Measurements from ENCODE around the gene UCK2. TPM values are rescaled to one million over a fixed set of nuclear protein-coding genes. Genes with fewer than 3 reads are reported as not detected.

UCK2 gene
- total RNA-seq, 2 donors from 2014 or later = 39.6 to 69.0 TPM

DNA sequence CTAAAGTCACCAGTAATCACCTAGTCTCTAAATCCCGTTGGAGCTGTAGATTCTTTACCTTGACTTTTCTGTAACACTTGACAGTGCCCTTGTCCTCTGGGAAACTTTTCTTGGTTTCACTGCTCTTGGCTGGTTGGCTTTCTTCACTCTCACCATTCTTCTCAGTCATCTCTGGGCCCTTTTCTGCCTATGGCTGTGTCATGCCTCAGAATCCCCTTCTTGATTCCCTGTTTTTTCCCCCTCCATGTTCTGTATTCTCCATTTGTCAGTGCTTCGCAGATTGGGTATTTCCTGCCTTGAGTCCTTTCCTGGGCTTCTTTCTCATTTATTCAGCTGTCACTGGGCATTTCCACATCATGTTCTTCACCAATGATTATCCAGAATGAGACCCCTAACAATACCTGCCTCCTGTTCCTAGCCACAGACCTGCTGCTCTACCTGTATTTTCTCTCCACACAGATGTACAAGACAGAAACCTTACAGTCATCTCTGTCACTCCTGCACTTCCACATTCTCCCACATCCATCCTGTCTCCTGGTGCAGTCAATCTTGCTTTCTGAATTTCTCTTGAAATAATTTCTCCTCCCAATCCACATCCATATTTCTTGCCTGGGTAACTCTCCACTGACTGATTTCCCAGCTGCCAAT is 14.7 kb downstream of the UCK2 start:
- no peak overlapping the region for H3K9ac ChIP-seq (ENCODE audit: low read depth in 2 of 2, low read length in 2 of 2)
- H3K27me3 ChIP-seq = no peaks in the 10 kb centered on the region
- no peak for DNase-seq
- TF ChIP-seq, protein P1, sequence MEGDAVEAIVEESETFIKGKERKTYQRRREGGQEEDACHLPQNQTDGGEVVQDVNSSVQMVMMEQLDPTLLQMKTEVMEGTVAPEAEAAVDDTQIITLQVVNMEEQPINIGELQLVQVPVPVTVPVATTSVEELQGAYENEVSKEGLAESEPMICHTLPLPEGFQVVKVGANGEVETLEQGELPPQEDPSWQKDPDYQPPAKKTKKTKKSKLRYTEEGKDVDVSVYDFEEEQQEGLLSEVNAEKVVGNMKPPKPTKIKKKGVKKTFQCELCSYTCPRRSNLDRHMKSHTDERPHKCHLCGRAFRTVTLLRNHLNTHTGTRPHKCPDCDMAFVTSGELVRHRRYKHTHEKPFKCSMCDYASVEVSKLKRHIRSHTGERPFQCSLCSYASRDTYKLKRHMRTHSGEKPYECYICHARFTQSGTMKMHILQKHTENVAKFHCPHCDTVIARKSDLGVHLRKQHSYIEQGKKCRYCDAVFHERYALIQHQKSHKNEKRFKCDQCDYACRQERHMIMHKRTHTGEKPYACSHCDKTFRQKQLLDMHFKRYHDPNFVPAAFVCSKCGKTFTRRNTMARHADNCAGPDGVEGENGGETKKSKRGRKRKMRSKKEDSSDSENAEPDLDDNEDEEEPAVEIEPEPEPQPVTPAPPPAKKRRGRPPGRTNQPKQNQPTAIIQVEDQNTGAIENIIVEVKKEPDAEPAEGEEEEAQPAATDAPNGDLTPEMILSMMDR (IDR thresholded peaks at IDR 0.05) = no peak
- intact Hi-C loops (cut with DNase I) = no loop called here
- no peaks in the 10 kb centered on the region for H3K4me1 ChIP-seq
- H3K27ac ChIP-seq = no peak overlapping the region
- no peak overlapping the region for H3K4me3 ChIP-seq
- no peaks in the 10 kb centered on the region for H3K9me3 ChIP-seq
- no peaks in the 10 kb centered on the region for H3K36me3 ChIP-seq

- no peak overlapping the region for H3K27ac ChIP-seq
Observed at GRCh38 chr1:165842671-165843129, 15.3 kb downstream of the UCK2 start.

DNA sequence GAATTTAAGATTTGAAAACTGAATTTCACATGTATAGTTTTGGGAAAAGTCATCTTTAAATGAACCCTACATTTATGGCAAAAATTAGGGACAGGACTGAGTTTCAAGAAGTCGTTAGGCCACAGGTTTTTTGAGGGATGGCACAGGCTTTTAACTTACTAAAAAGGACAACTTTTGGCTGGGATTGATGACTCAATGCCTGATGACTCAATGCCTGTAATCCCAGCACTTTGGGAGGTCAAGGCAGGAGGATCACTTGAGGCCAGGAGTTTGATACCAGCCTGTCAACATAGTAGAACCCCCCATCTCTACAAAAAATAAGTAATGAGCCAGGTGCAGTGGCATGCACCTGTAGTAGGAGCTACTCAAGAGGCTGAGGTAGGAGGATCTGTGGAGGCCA is 15.9 kb downstream of the UCK2 start:
- DNase-seq = no peak
- H3K36me3 ChIP-seq = no peaks in the 10 kb centered on the region
- H3K4me3 ChIP-seq = no peak overlapping the region
- H3K27me3 ChIP-seq = no peaks in the 10 kb centered on the region
- H3K9ac ChIP-seq (ENCODE audit: low read depth in 2 of 2, low read length in 2 of 2) = no peak overlapping the region
- H3K4me1 ChIP-seq = no peaks in the 10 kb centered on the region
- intact Hi-C loops (cut with DNase I) = no loop called here
- H3K27ac ChIP-seq = no peak overlapping the region
- no peaks in the 10 kb centered on the region for H3K9me3 ChIP-seq
- TF ChIP-seq, protein P1 (IDR thresholded peaks at IDR 0.05) = no peak

More at GRCh38 chr1:165842671-165843129, 15.3 kb downstream of the UCK2 start:
- no peak for DNase-seq
- no peak overlapping the region for H3K9ac ChIP-seq (ENCODE audit: low read depth in 2 of 2, low read length in 2 of 2)
- H3K4me3 ChIP-seq = no peak overlapping the region
- TF ChIP-seq, protein P1 (IDR thresholded peaks at IDR 0.05) = no peak
- no peaks in the 10 kb centered on the region for H3K27me3 ChIP-seq
- no peaks in the 10 kb centered on the region for H3K36me3 ChIP-seq
- no peaks in the 10 kb centered on the region for H3K9me3 ChIP-seq
- intact Hi-C loops (cut with DNase I) = no loop called here
- H3K4me1 ChIP-seq = no peaks in the 10 kb centered on the region

GRCh38 chr1:165844114-165844798 is 16.8 kb downstream of the UCK2 start:
- no peak for DNase-seq

DNA sequence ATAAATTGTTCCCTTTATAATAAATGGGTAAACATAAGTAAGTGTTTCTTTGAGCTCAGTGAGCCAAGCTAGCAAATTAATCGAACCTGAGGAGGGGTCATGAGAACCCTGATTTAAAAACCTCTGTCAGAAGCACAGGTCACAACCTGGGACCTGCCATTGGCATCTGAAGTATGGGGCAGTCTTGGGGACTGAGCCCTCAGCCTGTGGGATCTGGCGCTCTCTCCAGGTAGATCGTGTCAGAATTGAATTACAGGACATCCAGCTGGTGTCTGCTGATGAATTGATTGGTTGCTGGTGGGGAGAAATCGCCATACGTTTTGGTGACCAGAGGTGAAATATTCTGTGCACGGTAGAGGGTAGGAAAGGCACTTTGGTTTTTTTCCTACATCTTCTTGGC is 17.5 kb downstream of the UCK2 start:
- Histone ChIP-seq H3K36me3 (no peaks in the 10 kb centered on the region), H3K4me1 (no peaks in the 10 kb centered on the region), H3K27ac (no peak overlapping the region), H3K4me3 (no peak overlapping the region), H3K9ac (ENCODE audit: low read depth in 2 of 2, low read length in 2 of 2) (no peak overlapping the region), H3K27me3 (no peaks in the 10 kb centered on the region), H3K9me3 (no peaks in the 10 kb centered on the region)
- intact Hi-C loops (cut with DNase I) = no loop called here
- TF ChIP-seq, protein P1 (IDR thresholded peaks at IDR 0.05) = no peak
- DNase-seq = no peak

More at GRCh38 chr1:165844114-165844798, 16.8 kb downstream of the UCK2 start:
- intact Hi-C loops (cut with DNase I) = no loop called here
- no peaks in the 10 kb centered on the region for H3K36me3 ChIP-seq
- no peaks in the 10 kb centered on the region for H3K4me1 ChIP-seq
- no peak overlapping the region for H3K27ac ChIP-seq
- H3K27me3 ChIP-seq = no peaks in the 10 kb centered on the region
- no peak overlapping the region for H3K9ac ChIP-seq (ENCODE audit: low read depth in 2 of 2, low read length in 2 of 2)
- no peaks in the 10 kb centered on the region for H3K9me3 ChIP-seq
- TF ChIP-seq, protein P1 (IDR thresholded peaks at IDR 0.05) = no peak
- no peak overlapping the region for H3K4me3 ChIP-seq
